Hepatocyte (in vitro differentiated cells): ENCODE results near the gene UGT1A7. TPM values are rescaled to one million over a fixed set of nuclear protein-coding genes. Genes with fewer than 3 reads are reported as not detected.
"Not testable (repeated sequence)": the region's sequence is repeated elsewhere in the genome, so short reads cannot be mapped to it uniquely, and the experiment has no call there.

Experiments
- DNase-seq: peaks from one replicate; pipeline ENCODE4 v3.0.0-alpha.2; 2016; ENCODE audit warnings: low spot score
- H2AFZ ChIP-seq: fragments of 200-600 bp; sonication (generic); 2 replicates; pipeline ENCODE4 v1.6.0; 2016; ENCODE audit warnings: antibody characterized with exemption, mild to moderate bottlenecking
- H3K27ac ChIP-seq: fragments of 200-600 bp; sonication (generic); 2 replicates; pipeline ENCODE4 v1.5.1; 2016; ENCODE audit warnings: mild to moderate bottlenecking
- H3K27me3 ChIP-seq: fragments of 200-600 bp; sonication (generic); 2 replicates; pipeline ENCODE4 v1.6.1; 2016
- H3K36me3 ChIP-seq: fragments of 200-600 bp; sonication (generic); replicated peaks from 2 replicates; pipeline ENCODE4 v1.5.1; 2016; ENCODE audit warnings: low read depth; ENCODE audit not compliant: insufficient read depth
- H3K4me1 ChIP-seq: fragments of 200-600 bp; sonication (generic); 2 replicates; pipeline ENCODE4 v1.5.1; 2016; ENCODE audit warnings: mild to moderate bottlenecking, moderate library complexity; ENCODE audit not compliant: insufficient read depth
- H3K4me2 ChIP-seq: fragments of 200-600 bp; sonication (generic); 2 replicates; pipeline ENCODE4 v1.6.0; 2016
- H3K4me3 ChIP-seq: fragments of 200-600 bp; sonication (generic); 2 replicates; pipeline ENCODE4 v1.5.1; 2016; ENCODE audit warnings: mild to moderate bottlenecking
- H3K79me2 ChIP-seq: fragments of 200-600 bp; sonication (generic); 2 replicates; pipeline ENCODE4 v1.6.0; 2017; ENCODE audit warnings: mild to moderate bottlenecking
- H3K9me2 ChIP-seq: fragments of 200-600 bp; sonication (generic); replicated peaks from 2 replicates; pipeline ENCODE4 v1.6.0; 2017; ENCODE audit warnings: mild to moderate bottlenecking; ENCODE audit not compliant: insufficient read depth
- H3K9me3 ChIP-seq: fragments of 200-600 bp; sonication (generic); 2 replicates; pipeline ENCODE4 v1.5.1; 2016; ENCODE audit warnings: low read depth, mild to moderate bottlenecking
- H4K20me1 ChIP-seq: fragments of 200-600 bp; sonication (generic); 2 replicates; pipeline ENCODE4 v1.6.0; 2016; ENCODE audit warnings: mild to moderate bottlenecking; ENCODE audit not compliant: insufficient read depth, poor library complexity, severe bottlenecking
- EZH2 ChIP-seq: fragments of 200-600 bp; sonication (generic); IDR thresholded peaks from 2 replicates; pipeline ENCODE4 v1.6.1; 2016; ENCODE audit warnings: antibody characterized with exemption, mild to moderate bottlenecking, borderline replicate concordance
- EZH2phosphoT487 ChIP-seq: fragments of 200-600 bp; sonication (generic); IDR thresholded peaks from one replicate; pipeline ENCODE4 v1.6.1; 2018; ENCODE audit warnings: antibody characterized with exemption, mild to moderate bottlenecking, low read depth, moderate library complexity; ENCODE audit not compliant: unreplicated experiment, severe bottlenecking
- WGBS: methylation state at CpG from one replicate; pipeline ENCODE4 v1.1.6; 2016; ENCODE audit warnings: low lambda C conversion rate; ENCODE audit errors: missing lambda C conversion rate; 5-methylcytosine and 5-hydroxymethylcytosine counted together
- polyA plus RNA-seq: library from polyadenylated mRNA; unstranded; fragments of >200 nt; fragmentation: Nextera tagmentation; extraction: Ambion mirVana; gene quantifications from 2 replicates; pipeline ENCODE4 v1.2.1, GENCODE V29; 2016
- total RNA-seq: library from RNA; depleted of rRNA; stranded (reverse); fragments of >200 nt; gene quantifications from 2 replicates; pipeline ENCODE4 v1.2.3, GENCODE V29; 2014
- TF ChIP-seq, protein P1 (sequence below): fragments of 200-600 bp; sonication (generic); IDR thresholded peaks from 2 replicates; pipeline ENCODE4 v1.5.1; 2016; ENCODE audit warnings: antibody characterized with exemption, mild to moderate bottlenecking; ENCODE audit not compliant: poor library complexity

Gene UGT1A7
- total and polyA plus RNA-seq, 2 experiments from 2014 or later, result 0.07 TPM; not detected in 1

DNA sequence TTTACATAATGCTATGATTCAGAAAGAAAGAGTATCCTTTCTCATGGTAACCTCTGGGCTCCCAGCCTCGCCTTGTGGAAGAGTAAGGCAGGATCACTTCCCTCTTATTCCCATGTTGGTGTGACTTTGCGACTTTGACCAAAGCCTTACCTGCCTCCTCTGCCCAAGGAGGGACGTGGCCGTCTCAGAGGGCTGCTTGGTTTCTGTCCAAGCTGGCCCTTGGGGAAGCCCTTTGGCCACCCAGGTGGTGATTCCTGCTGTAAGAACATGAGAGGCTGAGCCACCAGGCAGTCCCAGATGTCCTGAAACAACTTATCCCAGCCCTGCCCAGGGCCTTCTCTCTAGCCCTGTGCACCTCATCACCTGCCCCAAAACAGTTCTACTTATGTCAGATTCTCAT is 17.0 kb downstream of the UGT1A7 start:
- Histone ChIP-seq H3K4me1 (peaks cover 8% of the 10 kb centered on the region), H3K79me2 (no peaks in the 10 kb centered on the region), H3K9me2 (no peaks in the 10 kb centered on the region), H3K36me3 (no peaks in the 10 kb centered on the region), H3K4me3 (no peak overlapping the region), H3K9me3 (no peaks in the 10 kb centered on the region), H3K4me2 (no peak overlapping the region), H3K27me3 (no peaks in the 10 kb centered on the region), H3K27ac (no peak overlapping the region), H4K20me1 (no peaks in the 10 kb centered on the region), H2AFZ (no peak overlapping the region)
- 100% methylated on average over 4 of the region's 4 CpGs for WGBS
- no peak for DNase-seq
- TF ChIP-seq EZH2 (no peak), EZH2phosphoT487 (no peak)
- TF ChIP-seq, protein P1, sequence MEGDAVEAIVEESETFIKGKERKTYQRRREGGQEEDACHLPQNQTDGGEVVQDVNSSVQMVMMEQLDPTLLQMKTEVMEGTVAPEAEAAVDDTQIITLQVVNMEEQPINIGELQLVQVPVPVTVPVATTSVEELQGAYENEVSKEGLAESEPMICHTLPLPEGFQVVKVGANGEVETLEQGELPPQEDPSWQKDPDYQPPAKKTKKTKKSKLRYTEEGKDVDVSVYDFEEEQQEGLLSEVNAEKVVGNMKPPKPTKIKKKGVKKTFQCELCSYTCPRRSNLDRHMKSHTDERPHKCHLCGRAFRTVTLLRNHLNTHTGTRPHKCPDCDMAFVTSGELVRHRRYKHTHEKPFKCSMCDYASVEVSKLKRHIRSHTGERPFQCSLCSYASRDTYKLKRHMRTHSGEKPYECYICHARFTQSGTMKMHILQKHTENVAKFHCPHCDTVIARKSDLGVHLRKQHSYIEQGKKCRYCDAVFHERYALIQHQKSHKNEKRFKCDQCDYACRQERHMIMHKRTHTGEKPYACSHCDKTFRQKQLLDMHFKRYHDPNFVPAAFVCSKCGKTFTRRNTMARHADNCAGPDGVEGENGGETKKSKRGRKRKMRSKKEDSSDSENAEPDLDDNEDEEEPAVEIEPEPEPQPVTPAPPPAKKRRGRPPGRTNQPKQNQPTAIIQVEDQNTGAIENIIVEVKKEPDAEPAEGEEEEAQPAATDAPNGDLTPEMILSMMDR, result no peak

DNA sequence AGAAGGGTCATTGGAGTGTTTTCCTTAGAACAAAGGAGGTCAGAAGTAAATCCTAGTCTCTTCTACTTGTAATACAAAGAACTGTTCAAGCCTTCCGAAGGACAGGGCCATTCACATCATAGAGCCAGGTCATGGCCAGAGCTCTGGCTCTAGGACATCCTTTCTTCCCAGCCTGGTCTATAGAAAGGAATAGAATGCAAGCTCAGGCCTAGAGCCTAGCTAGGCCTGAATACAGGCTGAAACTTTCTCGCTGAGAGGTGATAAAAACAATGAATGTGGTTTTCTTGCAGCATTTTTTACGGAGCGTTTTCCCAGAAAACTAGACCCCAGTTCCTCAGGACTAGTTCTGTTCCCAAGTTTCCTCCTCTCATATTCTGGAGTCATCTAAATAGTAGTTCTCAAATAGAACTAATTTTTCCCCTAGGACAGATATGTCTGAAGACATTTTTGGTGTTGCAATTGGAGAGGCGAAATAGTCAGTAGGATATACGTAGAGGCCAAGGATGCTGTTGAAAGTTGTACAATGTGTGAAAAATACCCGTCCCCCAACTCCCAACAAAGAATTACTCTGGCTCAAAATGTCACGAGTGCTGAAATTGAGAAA is 17.8 kb downstream of the UGT1A7 start:
- H3K36me3 ChIP-seq, result no peaks in the 10 kb centered on the region
- DNase-seq, result no peak
- H3K4me2 ChIP-seq, result no peak overlapping the region
- peaks cover 6% of the 10 kb centered on the region for H3K4me1 ChIP-seq
- H3K4me3 ChIP-seq, result no peak overlapping the region
- no peaks in the 10 kb centered on the region for H3K9me2 ChIP-seq
- TF ChIP-seq, protein P1, result no peak
- TF ChIP-seq EZH2phosphoT487 (no peak), EZH2 (no peak)
- no peaks in the 10 kb centered on the region for H3K27me3 ChIP-seq
- H2AFZ ChIP-seq, result no peak overlapping the region
- WGBS, result 83% methylated on average over 8 of the region's 8 CpGs
- H3K9me3 ChIP-seq, result no peaks in the 10 kb centered on the region
- no peaks in the 10 kb centered on the region for H4K20me1 ChIP-seq
- no peaks in the 10 kb centered on the region for H3K79me2 ChIP-seq
- H3K27ac ChIP-seq, result peak overlapping the region; percentile 67

DNA sequence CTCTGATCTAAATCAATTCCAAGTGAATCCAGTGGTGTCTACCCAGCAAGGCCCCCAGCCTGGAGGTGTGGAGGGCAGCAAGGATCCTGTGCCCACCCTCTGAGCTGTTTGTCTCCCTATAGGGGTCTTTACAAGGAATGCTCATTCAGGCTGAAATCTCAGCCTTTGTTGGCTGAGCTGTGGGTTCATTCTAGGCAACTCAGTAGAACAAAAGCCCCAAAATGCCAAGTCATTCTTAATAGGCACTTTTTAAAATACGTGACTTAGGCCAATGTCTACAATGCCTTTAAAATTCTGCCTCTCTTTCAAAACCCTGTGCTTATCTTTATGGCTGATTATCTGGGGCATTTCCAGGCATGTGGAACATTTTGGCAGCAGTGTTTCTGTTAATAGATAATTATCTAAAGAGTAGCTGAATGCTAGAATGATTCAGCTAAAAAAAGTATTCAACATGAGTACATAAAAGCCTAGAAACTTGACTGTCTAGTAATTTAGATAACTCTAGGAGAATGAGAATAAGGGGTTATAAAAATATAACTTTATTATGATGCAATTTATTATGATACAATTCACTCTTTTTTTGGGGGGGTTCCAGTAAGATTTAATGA is 18.4 kb downstream of the UGT1A7 start:
- H3K4me2 ChIP-seq, result no peak overlapping the region
- 13% methylated on average over 1 of the region's 1 CpG for WGBS
- H3K27ac ChIP-seq, result peak overlapping the region; percentile 67
- H3K4me1 ChIP-seq, result peaks cover 3% of the 10 kb centered on the region
- H3K79me2 ChIP-seq, result no peaks in the 10 kb centered on the region
- no peaks in the 10 kb centered on the region for H4K20me1 ChIP-seq
- no peaks in the 10 kb centered on the region for H3K9me3 ChIP-seq
- no peak for TF ChIP-seq EZH2phosphoT487
- TF ChIP-seq, protein P1, result no peak
- TF ChIP-seq EZH2, result no peak
- no peak overlapping the region for H3K4me3 ChIP-seq
- no peaks in the 10 kb centered on the region for H3K9me2 ChIP-seq
- H3K27me3 ChIP-seq, result no peaks in the 10 kb centered on the region
- H2AFZ ChIP-seq, result no peak overlapping the region
- DNase-seq, result peak; percentile 42
- no peaks in the 10 kb centered on the region for H3K36me3 ChIP-seq

DNA sequence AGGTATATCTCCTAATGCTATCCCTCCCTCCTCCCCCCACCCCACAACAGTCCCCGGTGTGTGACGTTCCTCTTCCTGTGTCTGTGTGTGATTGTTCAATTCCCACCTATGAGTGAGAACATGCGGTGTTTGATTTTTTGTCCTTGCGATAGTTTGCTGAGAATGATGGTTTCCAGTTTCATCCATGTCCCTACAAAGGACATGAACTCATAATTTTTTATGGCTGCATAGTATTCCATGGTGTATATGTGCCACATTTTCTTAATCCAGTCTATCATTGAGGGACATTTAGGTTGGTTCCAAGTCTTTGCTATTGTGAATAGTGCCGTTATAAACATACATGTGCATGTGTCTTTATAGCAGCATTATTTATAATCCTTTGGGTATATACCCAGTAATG is 19.1 kb downstream of the UGT1A7 start:
- H3K36me3 ChIP-seq, DNase-seq, H3K27ac ChIP-seq, H3K4me2 ChIP-seq, H3K4me1 ChIP-seq, H4K20me1 ChIP-seq, H2AFZ ChIP-seq, H3K9me3 ChIP-seq, H3K27me3 ChIP-seq, H3K9me2 ChIP-seq, H3K79me2 ChIP-seq, H3K4me3 ChIP-seq: not testable (repeated sequence)
- 92% methylated on average over 5 of the region's 5 CpGs for WGBS
